Liver (tissue), 9 donors: ENCODE measurements around the gene COX8A. TPM values are rescaled to one million over a fixed set of nuclear protein-coding genes. Genes with fewer than 3 reads are reported as not detected.

Source experiments
- DNase-seq: peaks from one replicate; pipeline ENCODE4 v3.0.0-alpha.2; 2017; ENCODE audit warnings: low spot score
- H3K27ac ChIP-seq, 2 donors: one replicate each; pipeline ENCODE4 v1.7.0; 2013; ENCODE audit warnings: inconsistent platforms in 2 of 2, low read length in 2 of 2, control low read depth in 1 of 2, low read depth in 1 of 2, mild to moderate bottlenecking in 1 of 2
- H3K27me3 ChIP-seq, 4 donors: one replicate each; pipeline versions ENCODE4 v1.6.1 to v1.7.0; 2013; ENCODE audit warnings: low read length in 3 of 4, inconsistent platforms in 1 of 4, mild to moderate bottlenecking in 1 of 4, moderate library complexity in 1 of 4; ENCODE audit not compliant: control insufficient read depth in 4 of 4, insufficient read depth in 4 of 4
- H3K36me3 ChIP-seq, 4 donors: one replicate each; pipeline versions ENCODE4 v1.6.1 to v1.7.0; 2013; ENCODE audit warnings: low read length in 3 of 4, mild to moderate bottlenecking in 3 of 4, low read depth in 1 of 4, moderate library complexity in 1 of 4; ENCODE audit not compliant: control insufficient read depth in 4 of 4, insufficient read depth in 3 of 4
- H3K4me1 ChIP-seq, 4 donors: one replicate each; pipeline versions ENCODE4 v1.6.1 to v1.7.0; 2013; ENCODE audit warnings: low read length in 3 of 4, mild to moderate bottlenecking in 3 of 4, moderate library complexity in 1 of 4; ENCODE audit not compliant: control insufficient read depth in 4 of 4, insufficient read depth in 4 of 4
- H3K4me3 ChIP-seq, 3 donors: one replicate each; pipeline versions ENCODE4 v1.6.1 to v1.7.0; 2013; ENCODE audit warnings: low read length in 3 of 3, control low read depth in 1 of 3, low read depth in 1 of 3, mild to moderate bottlenecking in 1 of 3
- H3K9ac ChIP-seq, 2 donors: one replicate each; pipeline ENCODE4 v1.7.0; 2013; ENCODE audit warnings: low read length in 2 of 2, mild to moderate bottlenecking in 2 of 2, moderate library complexity in 2 of 2, control low read depth in 1 of 2, low read depth in 1 of 2
- H3K9me3 ChIP-seq, 4 donors: one replicate each; pipeline versions ENCODE4 v1.6.1 to v1.7.0; 2013; ENCODE audit warnings: low read length in 3 of 4; ENCODE audit not compliant: control insufficient read depth in 4 of 4
- EGR1 ChIP-seq, 2 donors: IDR thresholded peaks; 2 replicates each; pipeline ENCODE4 v1.6.1; 2016 to 2018; ENCODE audit warnings: antibody characterized with exemption in 2 of 2, low read depth in 2 of 2
- FOXA2 ChIP-seq: IDR thresholded peaks from 2 replicates; pipeline ENCODE4 v1.6.1; 2016; ENCODE audit warnings: antibody characterized with exemption
- HNF4A ChIP-seq, 2 donors: conservative IDR thresholded peaks; 2 replicates each; pipeline ENCODE4 v1.6.1; 2016; ENCODE audit warnings: antibody characterized with exemption in 2 of 2, mild to moderate bottlenecking in 2 of 2
- HNF4G ChIP-seq: IDR thresholded peaks from 2 replicates; pipeline ENCODE4 v1.6.1; 2016; ENCODE audit warnings: antibody characterized with exemption
- RAD21 ChIP-seq, 2 donors: IDR thresholded peaks; 2 replicates each; pipeline ENCODE4 v1.6.1; 2016; ENCODE audit warnings: antibody characterized with exemption in 2 of 2, mild to moderate bottlenecking in 2 of 2
- RXRA ChIP-seq, 2 donors: IDR thresholded peaks; 2 replicates each; pipeline ENCODE4 v1.6.1; 2017 to 2018; ENCODE audit warnings: antibody characterized with exemption in 2 of 2, mild to moderate bottlenecking in 1 of 2
- SP1 ChIP-seq: IDR thresholded peaks from 2 replicates; pipeline ENCODE4 v1.6.1; 2018; ENCODE audit warnings: antibody characterized with exemption, mild to moderate bottlenecking
- TAF1 ChIP-seq: conservative IDR thresholded peaks from 2 replicates; pipeline ENCODE4 v1.6.1; 2016; ENCODE audit warnings: antibody characterized with exemption, mild to moderate bottlenecking
- WGBS: extraction: QIAGEN DNeasy Blood & Tissue Kit; methylation state at CpG from one replicate; pipeline ENCODE4 v1.1.7; 2013; 5-methylcytosine and 5-hydroxymethylcytosine counted together
- polyA plus RNA-seq, 2 donors: library from polyadenylated mRNA; stranded (reverse) in 1 of 2; unstranded in 1 of 2; fragments of 200-250 nt in 1 of 2; fragments of >200 nt in 1 of 2; fragmentation: Nextera tagmentation in 1 of 2; extraction: Ambion mirVana in 1 of 2; gene quantifications; one replicate each; pipeline versions ENCODE4 v1.2.1 to v1.2.3, GENCODE V29; 2013 to 2015
- total RNA-seq, 2 donors: library from RNA; depleted of rRNA; stranded (reverse); fragments of >200 nt; gene quantifications; one replicate each; pipeline ENCODE4 v1.2.3, GENCODE V29; 2014
- TF ChIP-seq, protein P1 (sequence below): IDR thresholded peaks from 2 replicates; pipeline ENCODE4 v1.6.1; 2016; ENCODE audit warnings: antibody characterized with exemption
- TF ChIP-seq, protein P2 (sequence below): fragments of 150-350 bp; IDR thresholded peaks from 2 replicates; pipeline ENCODE4 v1.5.1; 2017; ENCODE audit warnings: improper control_type of control experiment, low read depth, low read length; ENCODE audit not compliant: missing input control
- TF ChIP-seq, protein P3 (sequence below): IDR thresholded peaks from 2 replicates; pipeline ENCODE4 v1.6.1; 2016; ENCODE audit warnings: antibody characterized with exemption, mild to moderate bottlenecking
- TF ChIP-seq, protein P4 (sequence below): IDR thresholded peaks from 2 replicates; pipeline ENCODE4 v1.6.1; 2016; ENCODE audit warnings: antibody characterized with exemption
- TF ChIP-seq, protein P5 (sequence below): IDR thresholded peaks from 2 replicates; pipeline ENCODE4 v1.6.1; 2016; ENCODE audit warnings: antibody characterized with exemption
- donor health status: healthy.
- donor health status: healthy.
- donor health status: healthy.
- donor health status: healthy.
- donor health status: healthy.

The COX8A gene
- total and polyA plus RNA-seq, 4 donors = 250 to 586 (median 363) TPM

DNA sequence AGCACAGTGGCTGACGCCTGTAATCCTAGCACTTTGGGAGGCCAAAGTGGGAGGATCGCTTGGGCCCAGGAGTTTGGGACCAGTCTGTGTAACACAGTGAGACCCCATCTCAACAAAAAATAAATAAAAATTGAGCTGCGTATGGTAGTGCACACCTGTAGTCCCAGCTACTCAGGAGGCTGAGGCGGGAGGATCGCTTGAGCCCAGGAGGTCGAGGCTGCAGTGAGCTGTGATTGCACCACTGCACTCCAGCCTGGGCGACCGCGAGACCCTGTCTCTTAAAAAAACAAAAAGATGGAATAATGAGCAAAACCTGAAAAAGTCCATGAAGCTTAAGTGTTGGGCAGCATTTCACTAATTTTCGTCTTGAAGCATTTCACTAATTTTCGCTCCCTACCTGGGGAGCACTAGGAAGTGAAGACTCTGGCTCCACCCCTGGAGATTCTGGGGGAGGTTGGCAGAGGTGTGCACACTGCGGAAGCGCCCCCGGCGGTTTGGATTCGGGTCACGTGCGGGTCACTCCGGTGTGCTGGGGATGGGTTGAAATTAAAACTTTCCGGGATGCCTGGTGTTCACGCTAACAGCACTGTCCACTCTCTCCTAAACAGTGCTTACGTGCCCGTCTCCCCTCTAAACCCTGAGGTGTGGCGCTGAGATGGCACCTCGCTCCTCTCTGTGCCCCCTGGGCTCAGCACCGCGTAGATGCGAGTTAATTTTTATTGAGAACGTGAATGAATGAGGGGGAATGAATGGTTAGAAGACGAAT is 36.5 kb upstream of the COX8A start:
- TF ChIP-seq, protein P1, sequence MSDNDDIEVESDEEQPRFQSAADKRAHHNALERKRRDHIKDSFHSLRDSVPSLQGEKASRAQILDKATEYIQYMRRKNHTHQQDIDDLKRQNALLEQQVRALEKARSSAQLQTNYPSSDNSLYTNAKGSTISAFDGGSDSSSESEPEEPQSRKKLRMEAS = no peak
- TF ChIP-seq, protein P2, sequence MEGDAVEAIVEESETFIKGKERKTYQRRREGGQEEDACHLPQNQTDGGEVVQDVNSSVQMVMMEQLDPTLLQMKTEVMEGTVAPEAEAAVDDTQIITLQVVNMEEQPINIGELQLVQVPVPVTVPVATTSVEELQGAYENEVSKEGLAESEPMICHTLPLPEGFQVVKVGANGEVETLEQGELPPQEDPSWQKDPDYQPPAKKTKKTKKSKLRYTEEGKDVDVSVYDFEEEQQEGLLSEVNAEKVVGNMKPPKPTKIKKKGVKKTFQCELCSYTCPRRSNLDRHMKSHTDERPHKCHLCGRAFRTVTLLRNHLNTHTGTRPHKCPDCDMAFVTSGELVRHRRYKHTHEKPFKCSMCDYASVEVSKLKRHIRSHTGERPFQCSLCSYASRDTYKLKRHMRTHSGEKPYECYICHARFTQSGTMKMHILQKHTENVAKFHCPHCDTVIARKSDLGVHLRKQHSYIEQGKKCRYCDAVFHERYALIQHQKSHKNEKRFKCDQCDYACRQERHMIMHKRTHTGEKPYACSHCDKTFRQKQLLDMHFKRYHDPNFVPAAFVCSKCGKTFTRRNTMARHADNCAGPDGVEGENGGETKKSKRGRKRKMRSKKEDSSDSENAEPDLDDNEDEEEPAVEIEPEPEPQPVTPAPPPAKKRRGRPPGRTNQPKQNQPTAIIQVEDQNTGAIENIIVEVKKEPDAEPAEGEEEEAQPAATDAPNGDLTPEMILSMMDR = no peak
- TF ChIP-seq, protein P3, sequence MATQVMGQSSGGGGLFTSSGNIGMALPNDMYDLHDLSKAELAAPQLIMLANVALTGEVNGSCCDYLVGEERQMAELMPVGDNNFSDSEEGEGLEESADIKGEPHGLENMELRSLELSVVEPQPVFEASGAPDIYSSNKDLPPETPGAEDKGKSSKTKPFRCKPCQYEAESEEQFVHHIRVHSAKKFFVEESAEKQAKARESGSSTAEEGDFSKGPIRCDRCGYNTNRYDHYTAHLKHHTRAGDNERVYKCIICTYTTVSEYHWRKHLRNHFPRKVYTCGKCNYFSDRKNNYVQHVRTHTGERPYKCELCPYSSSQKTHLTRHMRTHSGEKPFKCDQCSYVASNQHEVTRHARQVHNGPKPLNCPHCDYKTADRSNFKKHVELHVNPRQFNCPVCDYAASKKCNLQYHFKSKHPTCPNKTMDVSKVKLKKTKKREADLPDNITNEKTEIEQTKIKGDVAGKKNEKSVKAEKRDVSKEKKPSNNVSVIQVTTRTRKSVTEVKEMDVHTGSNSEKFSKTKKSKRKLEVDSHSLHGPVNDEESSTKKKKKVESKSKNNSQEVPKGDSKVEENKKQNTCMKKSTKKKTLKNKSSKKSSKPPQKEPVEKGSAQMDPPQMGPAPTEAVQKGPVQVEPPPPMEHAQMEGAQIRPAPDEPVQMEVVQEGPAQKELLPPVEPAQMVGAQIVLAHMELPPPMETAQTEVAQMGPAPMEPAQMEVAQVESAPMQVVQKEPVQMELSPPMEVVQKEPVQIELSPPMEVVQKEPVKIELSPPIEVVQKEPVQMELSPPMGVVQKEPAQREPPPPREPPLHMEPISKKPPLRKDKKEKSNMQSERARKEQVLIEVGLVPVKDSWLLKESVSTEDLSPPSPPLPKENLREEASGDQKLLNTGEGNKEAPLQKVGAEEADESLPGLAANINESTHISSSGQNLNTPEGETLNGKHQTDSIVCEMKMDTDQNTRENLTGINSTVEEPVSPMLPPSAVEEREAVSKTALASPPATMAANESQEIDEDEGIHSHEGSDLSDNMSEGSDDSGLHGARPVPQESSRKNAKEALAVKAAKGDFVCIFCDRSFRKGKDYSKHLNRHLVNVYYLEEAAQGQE = no peak
- TF ChIP-seq HNF4G = no peak
- TF ChIP-seq, protein P4, sequence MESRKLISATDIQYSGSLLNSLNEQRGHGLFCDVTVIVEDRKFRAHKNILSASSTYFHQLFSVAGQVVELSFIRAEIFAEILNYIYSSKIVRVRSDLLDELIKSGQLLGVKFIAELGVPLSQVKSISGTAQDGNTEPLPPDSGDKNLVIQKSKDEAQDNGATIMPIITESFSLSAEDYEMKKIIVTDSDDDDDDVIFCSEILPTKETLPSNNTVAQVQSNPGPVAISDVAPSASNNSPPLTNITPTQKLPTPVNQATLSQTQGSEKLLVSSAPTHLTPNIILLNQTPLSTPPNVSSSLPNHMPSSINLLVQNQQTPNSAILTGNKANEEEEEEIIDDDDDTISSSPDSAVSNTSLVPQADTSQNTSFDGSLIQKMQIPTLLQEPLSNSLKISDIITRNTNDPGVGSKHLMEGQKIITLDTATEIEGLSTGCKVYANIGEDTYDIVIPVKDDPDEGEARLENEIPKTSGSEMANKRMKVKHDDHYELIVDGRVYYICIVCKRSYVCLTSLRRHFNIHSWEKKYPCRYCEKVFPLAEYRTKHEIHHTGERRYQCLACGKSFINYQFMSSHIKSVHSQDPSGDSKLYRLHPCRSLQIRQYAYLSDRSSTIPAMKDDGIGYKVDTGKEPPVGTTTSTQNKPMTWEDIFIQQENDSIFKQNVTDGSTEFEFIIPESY = no peak
- no peak for TF ChIP-seq SP1
- no peak for TF ChIP-seq EGR1 (IDR thresholded peaks at IDR 0.05; ENCODE audit: low read depth in 2 of 2)
- no peak for TF ChIP-seq FOXA2
- no peak for TF ChIP-seq RXRA (IDR thresholded peaks at IDR 0.05)
- TF ChIP-seq, protein P5, sequence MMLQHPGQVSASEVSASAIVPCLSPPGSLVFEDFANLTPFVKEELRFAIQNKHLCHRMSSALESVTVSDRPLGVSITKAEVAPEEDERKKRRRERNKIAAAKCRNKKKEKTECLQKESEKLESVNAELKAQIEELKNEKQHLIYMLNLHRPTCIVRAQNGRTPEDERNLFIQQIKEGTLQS = no peak
- no peak for TF ChIP-seq RAD21 (IDR thresholded peaks at IDR 0.05)
- no peak for TF ChIP-seq HNF4A (conservative IDR thresholded peaks at IDR 0.05)
- TF ChIP-seq TAF1 = no peak
- Histone ChIP-seq H3K27me3 (no peaks in the 10 kb centered on the region), H3K9ac (peak overlapping the region in 1 of 2 donors; percentile 1), H3K27ac (peak overlapping the region; percentile 9 to 64), H3K9me3 (no peaks in the 10 kb centered on the region), H3K4me3 (peak overlapping the region; percentile 56 to 71 (median 69)), H3K36me3 (no peaks in the 10 kb centered on the region), H3K4me1 (peaks cover 3 to 16% (median 11%) of the 10 kb centered on the region in 4 donors)
- 25% methylated on average over 30 of the region's 30 CpGs for WGBS
- no peak for DNase-seq
